HepG2 (cell line): ENCODE data around the gene RPUSD3. TPM values are rescaled to one million over a fixed set of nuclear protein-coding genes. Genes with fewer than 3 reads are reported as not detected.

Experiments used
- ATAC-seq: fragments of 200-7000 bp; cut with Tn5 transposase; 3 replicates; pipeline ENCODE4 v1.9.1; 2020; ENCODE audit warnings: mild to moderate bottlenecking, moderate library complexity
- BruUV-seq: library from RNA; stranded (reverse); fragments of 400-500 nt; replicated peaks from 2 replicates; lab custom pipeline; 2021; lab: Mats Ljungman, UMichigan
- CTCF ChIA-PET: fragments of 300-600 bp; formaldehyde crosslinking; extraction: SDS; loops from one replicate; lab custom pipeline; 2021; ENCODE audit warnings: low total read pairs, inconsistent platforms, low intra/inter-chr PET ratio; lab: Yijun Ruan, JAX
- POLR2A ChIA-PET: fragments of 350-600 bp; sonication (Branson Sonifier 250); formaldehyde crosslinking; loops from one replicate; lab custom pipeline; 2020; ENCODE audit warnings: antibody characterized with exemption, inconsistent platforms; lab: Yijun Ruan, JAX
- DNase-seq: peaks from one replicate; pipeline ENCODE4 v3.0.0-alpha.2; 2015; ENCODE audit warnings: low spot score
- FAIRE-seq: peaks from 3 replicates; lab custom pipeline; 2011; peaks lifted over from hg19 to GRCh38; lab: Jason Lieb, UNC
- H2AFZ ChIP-seq: one replicate; pipeline ENCODE4 v1.6.1; 2011; ENCODE audit warnings: low read length, inconsistent platforms
- H3K27ac ChIP-seq: fragments of 300-600 bp; 3 replicates; pipeline ENCODE4 v1.8.0; 2011; ENCODE audit warnings: mixed run types, mild to moderate bottlenecking, mixed read lengths, low read length, inconsistent platforms; ENCODE audit not compliant: insufficient read depth; ENCODE audit errors: extremely low read length
- H3K27me3 ChIP-seq, 2 experiments: fragments of 200-600 bp in 1 of 2; 2 replicates in 1 of 2; 3 replicates in 1 of 2; pipeline versions ENCODE4 v1.6.0 to v1.8.0; 2011; ENCODE audit warnings: low read length in 2 of 2, mild to moderate bottlenecking in 2 of 2, moderate library complexity in 2 of 2, inconsistent platforms in 1 of 2; ENCODE audit not compliant: insufficient read depth in 2 of 2, control insufficient read depth in 1 of 2
- H3K36me3 ChIP-seq, 2 experiments: fragments of 200-600 bp in 1 of 2; replicated peaks in 1 of 2; 2 replicates in 1 of 2; 3 replicates in 1 of 2; pipeline versions ENCODE4 v1.5.1 to v1.8.0; 2011; ENCODE audit warnings: low read length in 2 of 2, inconsistent platforms in 1 of 2; ENCODE audit not compliant: insufficient read depth in 2 of 2, control insufficient read depth in 1 of 2
- H3K4me1 ChIP-seq: 2 replicates; pipeline ENCODE4 v1.5.1; 2012; ENCODE audit warnings: low read length, inconsistent platforms; ENCODE audit not compliant: insufficient read depth
- H3K4me2 ChIP-seq: 2 replicates; pipeline ENCODE4 v1.6.0; 2011; ENCODE audit warnings: low read depth, low read length, inconsistent platforms
- H3K4me3 ChIP-seq, 3 experiments: fragments of 200-600 bp in 1 of 3; sonication (generic), shearing (Covaris generic) in 1 of 3; replicated peaks in 1 of 3; 2 replicates each; pipeline ENCODE4 v1.5.1; 2011 to 2016; ENCODE audit warnings: low read length in 3 of 3, inconsistent platforms in 2 of 3, low read depth in 2 of 3, mild to moderate bottlenecking in 2 of 3, control low read depth in 1 of 3, mixed read lengths in 1 of 3; ENCODE audit not compliant: insufficient read depth in 1 of 3
- H3K79me2 ChIP-seq: one replicate; pipeline ENCODE4 v1.6.1; 2011; ENCODE audit warnings: low read length, inconsistent platforms; ENCODE audit not compliant: insufficient read depth
- H3K9ac ChIP-seq: 2 replicates; pipeline ENCODE4 v1.6.0; 2011; ENCODE audit warnings: mild to moderate bottlenecking, low read depth, low read length, inconsistent platforms; ENCODE audit not compliant: insufficient read depth
- H3K9me3 ChIP-seq: 2 replicates; pipeline ENCODE4 v1.5.1; 2012; ENCODE audit warnings: mild to moderate bottlenecking, low read length
- H4K20me1 ChIP-seq: 2 replicates; pipeline ENCODE4 v1.6.0; 2011; ENCODE audit warnings: inconsistent platforms, mild to moderate bottlenecking, low read length, moderate library complexity; ENCODE audit not compliant: insufficient read depth
- BHLHE40 ChIP-seq: IDR thresholded peaks from 2 replicates; pipeline ENCODE4 v1.6.1; 2011; ENCODE audit warnings: low read length, improper control_type of control experiment
- HOXA5 ChIP-seq: sonication (generic); formaldehyde crosslinking; IDR thresholded peaks from 2 replicates; pipeline ENCODE4 v1.4.0; 2020; ENCODE audit warnings: missing genetic modification reagents
- KLF13 ChIP-seq: sonication (generic); formaldehyde crosslinking; IDR thresholded peaks from 2 replicates; pipeline ENCODE4 v1.4.0; 2020; ENCODE audit warnings: mild to moderate bottlenecking, missing genetic modification reagents
- SMC3 ChIP-seq: IDR thresholded peaks from 2 replicates; pipeline ENCODE4 v1.6.1; 2011; ENCODE audit warnings: low read length, improper control_type of control experiment
- WGBS: methylation state at CpG from one replicate; pipeline ENCODE4 v1.1.6; 2017; ENCODE audit warnings: low lambda C conversion rate; 5-methylcytosine and 5-hydroxymethylcytosine counted together
- in situ Hi-C: cut with HindIII; loops from 2 replicates; pipeline ENCODE4 v1.10.0; 2017; ENCODE audit warnings: low pct_unique_long_range_greater_than_20kb; ENCODE audit not compliant: extremely low pct_ligation_motif_present
- intact Hi-C: fragments of 100-400 bp; cut with micrococcal nuclease; formaldehyde crosslinking; loops from one replicate; pipeline ENCODE4 v1.10.0; 2022; ENCODE audit not compliant: unreplicated experiment
- polyA plus RNA-seq, 8 experiments: library from polyadenylated mRNA; depleted of rRNA in 3 of 8; stranded (reverse) in 7 of 8; unstranded in 1 of 8; fragments of >200 nt; fragmentation: Illumina TruSeq in 4 of 8; extraction: Trizol in 4 of 8; gene quantifications; 2 replicates each; pipeline versions ENCODE4 v1.2.1 to v1.2.3, GENCODE V29; 2011 to 2016; ENCODE audit warnings: low read depth in 4 of 8, missing spikeins in 1 of 8, mixed read lengths in 1 of 8; ENCODE audit not compliant: insufficient read depth in 1 of 8
- total RNA-seq, 5 experiments: library from RNA; depleted of rRNA; stranded (reverse); fragments of >200 nt; fragmentation: Illumina TruSeq; extraction: Trizol; gene quantifications; 2 replicates each; pipeline ENCODE4 v1.2.3, GENCODE V29; 2016; ENCODE audit warnings: low read depth in 1 of 5
- TF ChIP-seq, protein P1 (sequence below), 2 experiments: fragments of 450-650 bp in 1 of 2; sonication (generic) in 1 of 2; formaldehyde crosslinking in 1 of 2; IDR thresholded peaks; 2 replicates each; pipeline versions ENCODE4 v1.6.1 to v1.8.0; 2016 to 2022; ENCODE audit warnings: antibody characterized with exemption in 1 of 2, mild to moderate bottlenecking in 1 of 2, missing genetic modification reagents in 1 of 2

Gene RPUSD3
- total and polyA plus RNA-seq, 2 of the 13 experiments (the other 11 are each of a cell fraction or from before 2014, with no cell fraction given): 32.1 to 48.7 TPM

- H3K4me2 ChIP-seq: no peak overlapping the region
- H3K9ac ChIP-seq: no peak overlapping the region
- H2AFZ ChIP-seq: no peak overlapping the region
- H3K4me1 ChIP-seq: no peaks in the 10 kb centered on the region
- WGBS: 91% methylated on average over 11 of the region's 12 CpGs
- H3K9me3 ChIP-seq: no peaks in the 10 kb centered on the region
- peak; percentile 28 for ATAC-seq
- FAIRE-seq: no peak
- no peaks in the 10 kb centered on the region for H3K27me3 ChIP-seq
- no peak for DNase-seq
- no peak overlapping the region for H3K27ac ChIP-seq
- in situ Hi-C loops (no loop called here), intact Hi-C loops (no loop called here)
- H3K4me3 ChIP-seq: no peak overlapping the region
- H4K20me1 ChIP-seq: no peaks in the 10 kb centered on the region
- H3K36me3 ChIP-seq: peaks cover 1 to 3% of the 10 kb centered on the region in 2 experiments; a peak in 1 of 5 replicates
- ChIA-PET POLR2A (no interaction called here), CTCF (no interaction called here)
- no peaks in the 10 kb centered on the region for H3K79me2 ChIP-seq
- BruUV-seq: no TSS peak
- no peak for TF ChIP-seq HOXA5 (CRISPR knock-in tag)
- no peak for TF ChIP-seq KLF13 (CRISPR knock-in tag)
- no peak for TF ChIP-seq BHLHE40
- TF ChIP-seq SMC3: no peak
- TF ChIP-seq, protein P1, sequence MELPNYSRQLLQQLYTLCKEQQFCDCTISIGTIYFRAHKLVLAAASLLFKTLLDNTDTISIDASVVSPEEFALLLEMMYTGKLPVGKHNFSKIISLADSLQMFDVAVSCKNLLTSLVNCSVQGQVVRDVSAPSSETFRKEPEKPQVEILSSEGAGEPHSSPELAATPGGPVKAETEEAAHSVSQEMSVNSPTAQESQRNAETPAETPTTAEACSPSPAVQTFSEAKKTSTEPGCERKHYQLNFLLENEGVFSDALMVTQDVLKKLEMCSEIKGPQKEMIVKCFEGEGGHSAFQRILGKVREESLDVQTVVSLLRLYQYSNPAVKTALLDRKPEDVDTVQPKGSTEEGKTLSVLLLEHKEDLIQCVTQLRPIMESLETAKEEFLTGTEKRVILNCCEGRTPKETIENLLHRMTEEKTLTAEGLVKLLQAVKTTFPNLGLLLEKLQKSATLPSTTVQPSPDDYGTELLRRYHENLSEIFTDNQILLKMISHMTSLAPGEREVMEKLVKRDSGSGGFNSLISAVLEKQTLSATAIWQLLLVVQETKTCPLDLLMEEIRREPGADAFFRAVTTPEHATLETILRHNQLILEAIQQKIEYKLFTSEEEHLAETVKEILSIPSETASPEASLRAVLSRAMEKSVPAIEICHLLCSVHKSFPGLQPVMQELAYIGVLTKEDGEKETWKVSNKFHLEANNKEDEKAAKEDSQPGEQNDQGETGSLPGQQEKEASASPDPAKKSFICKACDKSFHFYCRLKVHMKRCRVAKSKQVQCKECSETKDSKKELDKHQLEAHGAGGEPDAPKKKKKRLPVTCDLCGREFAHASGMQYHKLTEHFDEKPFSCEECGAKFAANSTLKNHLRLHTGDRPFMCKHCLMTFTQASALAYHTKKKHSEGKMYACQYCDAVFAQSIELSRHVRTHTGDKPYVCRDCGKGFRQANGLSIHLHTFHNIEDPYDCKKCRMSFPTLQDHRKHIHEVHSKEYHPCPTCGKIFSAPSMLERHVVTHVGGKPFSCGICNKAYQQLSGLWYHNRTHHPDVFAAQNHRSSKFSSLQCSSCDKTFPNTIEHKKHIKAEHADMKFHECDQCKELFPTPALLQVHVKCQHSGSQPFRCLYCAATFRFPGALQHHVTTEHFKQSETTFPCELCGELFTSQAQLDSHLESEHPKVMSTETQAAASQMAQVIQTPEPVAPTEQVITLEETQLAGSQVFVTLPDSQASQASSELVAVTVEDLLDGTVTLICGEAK (IDR thresholded peaks at IDR 0.05): no peak
- TF ChIP-seq, protein P1 (CRISPR knock-in tag; IDR thresholded peaks at IDR 0.05): no peak
- TF ChIP-seq, all 625 proteins: peak for 0
Observed at GRCh38 chr3:9820543-9820942, 23.3 kb downstream of the RPUSD3 start.
